ENCODE results near the gene IL15RA. TPM values are rescaled to one million over a fixed set of nuclear protein-coding genes. Genes with fewer than 3 reads are reported as not detected.
A peak's percentile ranks its signal among the peaks of the same experiment; 100 is the strongest.
"Not testable (repeated sequence)": the region's sequence is repeated elsewhere in the genome, so short reads cannot be mapped to it uniquely, and the experiment has no call there.

Gene IL15RA
- total RNA-seq, 1 donor from 2014 or later, result 24.4 TPM

DNA sequence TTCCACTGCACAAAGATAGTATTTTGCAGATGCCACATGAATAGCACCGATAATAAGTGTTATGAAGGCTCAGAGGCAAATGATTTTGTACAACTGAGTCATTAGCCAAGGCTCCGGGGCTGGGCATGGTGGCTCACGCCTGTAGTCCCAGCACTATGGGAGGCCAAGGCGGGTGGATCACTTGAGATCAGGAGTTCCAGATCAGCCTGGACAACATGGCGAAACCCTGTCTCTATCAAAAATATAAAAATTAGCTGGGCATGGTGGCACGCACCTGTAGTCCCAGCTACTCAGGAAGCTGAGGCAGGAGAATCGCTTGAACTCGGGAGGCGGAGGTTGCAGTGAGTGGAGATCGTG lies 30.9 kb downstream of the IL15RA start:
- peaks cover 12% of the 10 kb centered on the region for H3K4me1 Mint-ChIP-seq
- H3K9me3 Mint-ChIP-seq; intact Hi-C loops (cut with micrococcal nuclease); DNase-seq; H3K27ac Mint-ChIP-seq; H3K27me3 Mint-ChIP-seq; H3K36me3 Mint-ChIP-seq (ENCODE audit: low read depth); H3K4me3 Mint-ChIP-seq: not testable (repeated sequence)

GRCh38 chr10:5945561-5946418 lies 31.6 kb downstream of the IL15RA start:
- H3K27ac Mint-ChIP-seq, result peak overlapping the region; percentile 57
- intact Hi-C loops (cut with micrococcal nuclease), result no loop called here
- no peaks in the 10 kb centered on the region for H3K36me3 Mint-ChIP-seq (ENCODE audit: low read depth)
- peaks cover 12% of the 10 kb centered on the region for H3K4me1 Mint-ChIP-seq
- no peaks in the 10 kb centered on the region for H3K9me3 Mint-ChIP-seq
- H3K27me3 Mint-ChIP-seq, result no peaks in the 10 kb centered on the region
- DNase-seq, result no peak
- H3K4me3 Mint-ChIP-seq, result peak overlapping the region; percentile 58

GRCh38 chr10:5945190-5945509 lies 32.2 kb downstream of the IL15RA start:
- H3K4me3 Mint-ChIP-seq, result no peak overlapping the region
- no peak for DNase-seq
- peaks cover 12% of the 10 kb centered on the region for H3K4me1 Mint-ChIP-seq
- no peaks in the 10 kb centered on the region for H3K9me3 Mint-ChIP-seq
- no peak overlapping the region for H3K27ac Mint-ChIP-seq
- no peaks in the 10 kb centered on the region for H3K36me3 Mint-ChIP-seq (ENCODE audit: low read depth)
- intact Hi-C loops (cut with micrococcal nuclease), result no loop called here
- no peaks in the 10 kb centered on the region for H3K27me3 Mint-ChIP-seq

DNA sequence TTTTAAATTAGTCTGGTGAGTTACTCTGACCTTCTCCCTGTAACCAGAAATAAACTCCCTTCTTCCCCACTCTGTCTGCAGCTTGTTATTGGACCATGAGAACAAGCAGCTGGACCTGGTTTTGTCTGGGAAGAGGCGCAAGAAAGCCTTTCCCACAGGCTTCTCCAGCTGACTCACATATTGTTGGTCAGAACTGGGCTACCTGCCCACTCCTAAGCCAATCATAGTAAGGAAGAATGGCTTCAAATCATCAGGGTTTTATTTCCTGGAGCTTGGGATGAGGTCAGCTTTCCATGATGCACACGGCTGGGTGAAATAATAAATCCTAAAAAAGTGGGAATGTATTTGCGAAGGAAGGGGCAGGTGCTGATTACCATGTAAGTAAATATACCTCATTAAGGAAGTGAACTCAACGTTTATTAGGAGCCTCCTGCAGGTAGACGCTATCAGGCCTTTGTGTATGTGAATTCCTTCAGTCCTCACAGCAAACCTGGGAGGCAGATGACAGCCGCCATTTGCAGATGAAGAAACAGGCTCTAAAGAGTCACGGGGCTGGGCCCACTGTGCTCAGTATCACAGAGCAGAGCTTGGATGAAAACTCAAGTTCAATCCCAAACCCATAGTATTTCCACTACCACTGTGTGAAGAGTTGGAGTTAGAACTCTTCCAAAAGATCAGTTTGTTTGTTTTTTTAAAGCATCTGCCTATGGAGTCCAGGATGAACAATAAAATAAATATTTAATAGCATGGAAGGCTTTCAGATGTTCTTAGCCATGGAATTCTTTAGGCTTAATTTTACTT lies 32.8 kb downstream of the IL15RA start:
- Mint-ChIP-seq H3K27ac (no peak overlapping the region), H3K36me3 (ENCODE audit: low read depth) (no peaks in the 10 kb centered on the region), H3K4me3 (no peak overlapping the region), H3K9me3 (no peaks in the 10 kb centered on the region), H3K4me1 (peaks cover 12% of the 10 kb centered on the region), H3K27me3 (no peaks in the 10 kb centered on the region)
- DNase-seq, result no peak
- intact Hi-C loops (cut with micrococcal nuclease), result no loop called here

- H3K4me1 Mint-ChIP-seq, result peaks cover 10% of the 10 kb centered on the region
- peaks cover 4% of the 10 kb centered on the region for H3K36me3 Mint-ChIP-seq (ENCODE audit: low read depth)
- intact Hi-C loops (cut with micrococcal nuclease), result no loop called here
Measured at GRCh38 chr10:5943536-5943935, 33.8 kb downstream of the IL15RA start.

GRCh38 chr10:5942474-5942873 lies 34.9 kb downstream of the IL15RA start:
- H3K4me1 Mint-ChIP-seq, result peaks cover 10% of the 10 kb centered on the region
- no peak for DNase-seq
- intact Hi-C loops (cut with micrococcal nuclease), result no loop called here
- H3K27me3 Mint-ChIP-seq, result no peaks in the 10 kb centered on the region
- H3K4me3 Mint-ChIP-seq, result no peak overlapping the region
- H3K36me3 Mint-ChIP-seq (ENCODE audit: low read depth), result peaks cover 12% of the 10 kb centered on the region
- H3K9me3 Mint-ChIP-seq, result no peaks in the 10 kb centered on the region
- no peak overlapping the region for H3K27ac Mint-ChIP-seq

More at GRCh38 chr10:5943536-5943935, 33.8 kb downstream of the IL15RA start:
- Mint-ChIP-seq H3K27me3 (no peaks in the 10 kb centered on the region), H3K9me3 (no peaks in the 10 kb centered on the region), H3K27ac (no peak overlapping the region), H3K4me3 (no peak overlapping the region)
- DNase-seq, result no peak

GRCh38 chr10:5942001-5942400 lies 35.3 kb downstream of the IL15RA start:
- Mint-ChIP-seq H3K4me1 (peaks cover 10% of the 10 kb centered on the region), H3K36me3 (ENCODE audit: low read depth) (peaks cover 12% of the 10 kb centered on the region), H3K27ac (no peak overlapping the region)

DNA sequence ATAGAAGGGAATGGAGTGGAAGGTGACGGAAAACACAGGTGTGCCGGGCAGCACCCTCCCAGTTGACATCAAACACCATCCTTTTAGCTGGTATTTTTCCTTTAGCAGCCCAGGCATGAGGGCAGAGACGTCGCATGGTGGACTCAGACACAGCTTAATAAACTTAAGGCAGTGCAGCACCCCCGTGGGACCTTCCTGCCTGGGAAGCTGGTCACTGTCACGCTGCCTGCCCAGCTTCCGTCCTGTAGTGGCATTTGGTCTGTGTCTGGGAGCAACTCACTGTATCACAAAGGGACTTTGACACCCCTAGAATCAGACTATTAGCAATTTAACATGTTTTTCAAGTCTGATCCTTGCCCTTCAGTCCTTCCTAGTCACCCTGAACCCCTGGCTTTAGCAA lies 35.8 kb downstream of the IL15RA start:
- no peak overlapping the region for H3K4me3 Mint-ChIP-seq
- no peaks in the 10 kb centered on the region for H3K27me3 Mint-ChIP-seq
- intact Hi-C loops (cut with micrococcal nuclease), result no loop called here
- H3K36me3 Mint-ChIP-seq (ENCODE audit: low read depth), result peaks cover 13% of the 10 kb centered on the region
- no peak for DNase-seq
- no peak overlapping the region for H3K27ac Mint-ChIP-seq
- no peaks in the 10 kb centered on the region for H3K9me3 Mint-ChIP-seq
- peaks cover 10% of the 10 kb centered on the region for H3K4me1 Mint-ChIP-seq

More at GRCh38 chr10:5942001-5942400, 35.3 kb downstream of the IL15RA start:
- intact Hi-C loops (cut with micrococcal nuclease), result no loop called here
- no peak for DNase-seq
- Mint-ChIP-seq H3K9me3 (no peaks in the 10 kb centered on the region), H3K4me3 (no peak overlapping the region), H3K27me3 (no peaks in the 10 kb centered on the region)

- H3K27ac Mint-ChIP-seq, result no peak overlapping the region
- peaks cover 16% of the 10 kb centered on the region for H3K36me3 Mint-ChIP-seq (ENCODE audit: low read depth)
- H3K9me3 Mint-ChIP-seq, result no peaks in the 10 kb centered on the region
- H3K4me1 Mint-ChIP-seq, result peaks cover 7% of the 10 kb centered on the region
- H3K4me3 Mint-ChIP-seq, result no peak overlapping the region
- H3K27me3 Mint-ChIP-seq, result no peaks in the 10 kb centered on the region
- intact Hi-C loops (cut with micrococcal nuclease), result no loop called here
- no peak for DNase-seq
Measured at GRCh38 chr10:5940807-5941218, 36.5 kb downstream of the IL15RA start.

GRCh38 chr10:5938291-5938690 lies 39.1 kb downstream of the IL15RA start:
- no peak for DNase-seq
- peaks cover 18% of the 10 kb centered on the region for H3K36me3 Mint-ChIP-seq (ENCODE audit: low read depth)
- H3K27me3 Mint-ChIP-seq, result no peaks in the 10 kb centered on the region
- H3K4me1 Mint-ChIP-seq, result no peaks in the 10 kb centered on the region
- H3K27ac Mint-ChIP-seq, result no peak overlapping the region
- intact Hi-C loops (cut with micrococcal nuclease), result no loop called here
- H3K4me3 Mint-ChIP-seq, result no peak overlapping the region
- no peaks in the 10 kb centered on the region for H3K9me3 Mint-ChIP-seq

DNA sequence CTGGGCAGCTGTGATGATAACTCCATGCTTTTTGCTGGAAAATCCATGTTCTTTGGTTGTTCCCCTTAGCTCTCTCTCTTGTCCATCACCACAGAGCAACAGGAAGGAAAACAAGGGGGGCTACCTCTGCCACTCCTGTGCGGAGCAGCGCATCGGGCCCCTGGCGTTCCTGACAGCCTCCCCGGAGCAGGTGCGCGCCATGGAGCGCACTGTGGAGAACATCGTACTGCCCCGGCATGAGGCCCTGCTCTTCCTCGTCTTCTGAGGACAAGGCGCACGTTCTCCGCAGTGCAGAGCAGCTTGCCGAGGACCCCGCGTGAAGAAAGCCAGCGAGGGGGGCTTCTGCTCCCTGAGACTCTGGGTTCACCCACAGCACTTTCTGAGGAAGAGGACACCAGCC lies 40.3 kb downstream of the IL15RA start:
- Mint-ChIP-seq H3K4me1 (no peaks in the 10 kb centered on the region), H3K4me3 (no peak overlapping the region), H3K9me3 (no peaks in the 10 kb centered on the region), H3K27me3 (no peaks in the 10 kb centered on the region), H3K36me3 (ENCODE audit: low read depth) (peaks cover 22% of the 10 kb centered on the region), H3K27ac (no peak overlapping the region)
- intact Hi-C loops (cut with micrococcal nuclease), result no loop called here
- DNase-seq, result no peak

DNA sequence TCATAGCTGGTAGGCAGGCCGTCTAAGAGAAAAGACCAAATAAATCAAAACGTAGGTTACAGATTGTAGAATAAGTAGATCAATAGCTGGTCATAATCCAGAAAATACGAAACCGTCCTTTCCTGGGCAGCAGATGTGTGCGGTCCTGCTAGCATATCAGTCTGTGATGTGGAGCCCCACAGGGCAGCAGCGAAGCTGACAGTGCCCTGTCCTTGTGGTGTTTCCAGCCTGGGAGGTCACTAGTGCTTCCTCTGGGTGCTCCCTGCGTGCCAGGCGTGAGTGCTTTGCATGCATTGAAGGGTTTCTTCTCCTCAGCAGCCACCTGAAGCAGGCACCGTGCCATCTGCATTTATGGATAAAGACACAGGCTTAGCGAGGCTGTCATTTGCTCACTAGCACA lies 41.7 kb downstream of the IL15RA start:
- Mint-ChIP-seq H3K4me3 (no peak overlapping the region), H3K36me3 (ENCODE audit: low read depth) (peaks cover 28% of the 10 kb centered on the region), H3K9me3 (no peaks in the 10 kb centered on the region), H3K4me1 (no peaks in the 10 kb centered on the region), H3K27ac (no peak overlapping the region), H3K27me3 (no peaks in the 10 kb centered on the region)
- intact Hi-C loops (cut with micrococcal nuclease), result no loop called here
- no peak for DNase-seq

DNA sequence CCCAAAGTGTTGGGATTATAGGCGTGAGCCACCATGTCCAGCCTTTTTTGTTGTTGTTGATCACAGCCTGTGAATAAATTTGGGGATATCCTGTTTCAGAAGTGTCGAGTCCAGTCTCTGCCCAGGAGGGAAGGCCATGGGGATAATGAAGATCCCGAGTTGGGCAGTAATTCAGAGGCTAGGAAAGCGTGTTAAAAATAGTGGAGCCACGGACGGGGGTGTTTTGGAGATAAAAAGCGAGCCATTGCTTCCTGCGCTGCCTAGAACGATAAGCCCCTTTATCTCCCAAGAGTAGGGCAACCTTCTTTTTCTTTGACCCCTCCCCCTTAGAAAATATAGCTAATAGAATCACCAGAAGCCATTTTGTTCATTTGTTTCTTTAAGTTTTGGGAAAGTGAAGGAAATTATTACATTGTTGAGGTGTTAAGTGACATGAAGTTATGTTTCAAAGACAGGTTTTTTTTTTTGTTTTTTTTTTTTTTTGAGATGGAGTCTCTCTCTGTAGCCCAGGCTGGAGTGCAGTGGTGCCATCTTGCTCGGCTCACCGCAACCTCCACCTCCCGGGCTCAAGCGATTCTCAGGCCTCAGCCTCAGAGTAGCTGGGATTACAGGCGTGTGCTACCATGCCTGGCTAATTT lies 43.3 kb downstream of the IL15RA start:
- intact Hi-C loops (cut with micrococcal nuclease), result no loop called here
- peaks cover 34% of the 10 kb centered on the region for H3K36me3 Mint-ChIP-seq (ENCODE audit: low read depth)
- DNase-seq, result no peak
- H3K27me3 Mint-ChIP-seq, result no peaks in the 10 kb centered on the region
- H3K4me1 Mint-ChIP-seq, result no peaks in the 10 kb centered on the region
- no peak overlapping the region for H3K27ac Mint-ChIP-seq
- H3K9me3 Mint-ChIP-seq, result no peaks in the 10 kb centered on the region
- H3K4me3 Mint-ChIP-seq, result no peak overlapping the region

DNA sequence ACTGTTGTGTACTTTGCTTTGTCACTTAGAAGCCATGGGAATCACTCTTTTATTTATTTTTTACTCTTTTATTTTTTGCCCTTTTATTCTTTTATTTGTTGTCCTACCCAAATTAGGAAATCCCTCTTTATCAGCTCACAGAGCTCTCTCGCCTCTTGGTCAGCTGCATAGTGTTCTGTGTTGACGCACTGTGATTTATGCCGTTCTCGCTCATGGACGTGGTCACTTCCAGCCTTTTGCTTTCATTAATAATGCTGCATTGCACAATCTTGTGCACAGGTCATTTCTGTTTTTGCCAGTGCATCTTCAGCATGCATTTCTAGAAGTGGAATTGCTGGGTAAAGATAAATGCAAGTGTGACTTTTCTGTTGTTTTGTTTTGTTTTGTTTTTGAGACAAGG lies 45.0 kb downstream of the IL15RA start:
- Mint-ChIP-seq H3K27ac (no peak overlapping the region), H3K36me3 (ENCODE audit: low read depth) (peaks cover 31% of the 10 kb centered on the region)
- intact Hi-C loops (cut with micrococcal nuclease), result no loop called here

More for the DNA sequence above, 45.0 kb downstream of the IL15RA start:
- Mint-ChIP-seq H3K27me3 (no peaks in the 10 kb centered on the region), H3K4me3 (no peak overlapping the region), H3K4me1 (no peaks in the 10 kb centered on the region), H3K9me3 (no peaks in the 10 kb centered on the region)
- no peak for DNase-seq
